ENCODE measurements around the gene TRIM43B.
"Not testable (repeated sequence)": the region's sequence is repeated elsewhere in the genome, so short reads cannot be mapped to it uniquely, and the experiment has no call there.

The TRIM43B gene

DNA sequence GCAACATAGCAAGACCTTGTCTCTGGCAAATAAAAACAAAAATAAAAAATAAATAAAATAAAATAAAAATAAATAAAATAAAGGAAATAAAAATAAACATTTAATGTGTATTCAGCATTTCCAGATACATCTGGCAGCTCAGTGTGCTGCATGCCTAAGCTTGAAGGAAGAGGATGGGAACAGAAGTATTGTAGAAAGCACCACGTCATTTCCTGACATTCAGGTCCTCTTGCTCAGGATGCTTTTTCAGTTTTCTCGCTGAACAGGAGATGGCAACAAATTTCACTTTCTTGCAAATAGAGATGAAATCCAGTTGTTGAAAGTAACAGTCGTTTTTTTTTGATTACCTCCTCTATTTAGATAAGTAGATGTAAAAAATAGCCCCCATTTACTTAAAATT is 21.3 kb downstream of the TRIM43B start:
- not testable (repeated sequence) for H3K9me3 ChIP-seq (ENCODE audit: control insufficient read depth, insufficient read depth, low read length); H3K36me3 ChIP-seq (ENCODE audit: insufficient read depth, low read length); H3K4me1 ChIP-seq (ENCODE audit: insufficient read depth, low read length); H3K9ac ChIP-seq (ENCODE audit: low read depth, low read length)

DNA sequence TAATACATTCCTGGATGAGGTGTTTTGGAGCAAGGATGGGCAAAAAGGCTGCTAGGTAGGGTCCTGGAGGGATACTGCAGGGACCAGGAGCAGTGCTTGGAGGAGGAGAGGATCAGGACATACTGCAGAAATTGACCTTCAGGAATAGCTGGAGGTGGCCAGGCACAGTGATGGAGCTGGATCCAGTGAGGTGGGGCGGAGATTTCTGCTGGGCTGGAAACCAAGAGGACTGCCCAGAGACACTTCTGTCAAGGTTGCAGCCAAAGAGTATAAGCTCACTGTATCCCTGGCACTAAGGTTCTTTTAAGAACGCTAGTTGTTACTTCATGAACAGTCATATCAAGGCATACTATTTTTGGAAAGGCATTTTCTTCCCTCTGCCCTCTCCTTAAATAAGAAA is 39.2 kb downstream of the TRIM43B start:
- H3K9ac ChIP-seq (ENCODE audit: low read depth, low read length): not testable (repeated sequence)

DNA sequence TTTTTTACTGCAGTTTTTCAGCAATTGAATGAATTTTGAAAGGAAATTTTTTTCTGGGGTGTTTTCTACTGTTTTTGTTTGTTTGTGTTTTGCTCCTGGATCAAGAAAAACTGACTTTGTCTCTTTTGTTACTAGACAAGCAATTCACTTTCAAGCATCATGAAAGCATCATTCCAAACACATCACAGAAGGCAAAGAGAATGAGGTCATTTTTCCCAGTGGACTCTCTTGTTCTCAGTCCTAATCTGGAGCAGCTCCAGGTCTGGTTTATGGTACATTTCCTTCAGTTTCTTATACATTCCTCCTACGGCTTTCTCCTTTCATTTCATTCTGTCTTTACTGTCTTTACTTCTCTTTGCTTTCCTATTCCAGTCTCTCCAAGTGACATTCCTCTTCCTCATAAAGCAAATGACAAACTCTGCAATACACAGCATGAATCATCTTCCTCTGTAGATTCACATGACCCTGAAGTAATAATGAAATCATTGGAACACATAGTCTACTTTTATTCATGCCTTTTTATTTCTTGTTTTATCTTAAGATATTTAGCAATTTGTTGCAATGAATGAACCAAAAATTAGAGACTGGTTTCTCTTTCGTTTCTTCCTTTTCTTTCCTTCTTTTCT is 42.0 kb downstream of the TRIM43B start:
- not testable (repeated sequence) for H3K9me3 ChIP-seq (ENCODE audit: control insufficient read depth, insufficient read depth, low read length); H3K4me1 ChIP-seq (ENCODE audit: insufficient read depth, low read length); H3K9ac ChIP-seq (ENCODE audit: low read depth, low read length); H3K36me3 ChIP-seq (ENCODE audit: insufficient read depth, low read length)

More for the DNA sequence above, 39.2 kb downstream of the TRIM43B start:
- H3K9me3 ChIP-seq (ENCODE audit: control insufficient read depth, insufficient read depth, low read length); H3K4me1 ChIP-seq (ENCODE audit: insufficient read depth, low read length); H3K36me3 ChIP-seq (ENCODE audit: insufficient read depth, low read length): not testable (repeated sequence)

DNA sequence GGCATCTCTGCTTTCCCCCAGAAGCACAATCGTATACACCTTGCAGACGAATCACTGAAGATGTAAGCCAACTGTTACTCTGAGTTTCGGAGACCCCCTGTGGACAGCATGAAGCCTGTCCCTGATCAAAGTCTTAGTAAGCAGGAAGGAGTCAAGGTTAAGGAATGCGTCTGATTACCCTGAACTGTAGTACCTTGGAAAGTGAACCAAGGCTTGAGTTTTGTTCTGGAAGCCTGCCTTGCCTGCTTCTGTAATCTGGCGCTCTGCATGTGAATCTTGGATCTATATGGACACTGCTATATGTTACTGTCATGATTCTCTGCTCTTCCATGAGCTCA is 48.7 kb downstream of the TRIM43B start:
- H3K9me3 ChIP-seq (ENCODE audit: control insufficient read depth, insufficient read depth, low read length); H3K9ac ChIP-seq (ENCODE audit: low read depth, low read length); H3K36me3 ChIP-seq (ENCODE audit: insufficient read depth, low read length); H3K4me1 ChIP-seq (ENCODE audit: insufficient read depth, low read length): not testable (repeated sequence)

DNA sequence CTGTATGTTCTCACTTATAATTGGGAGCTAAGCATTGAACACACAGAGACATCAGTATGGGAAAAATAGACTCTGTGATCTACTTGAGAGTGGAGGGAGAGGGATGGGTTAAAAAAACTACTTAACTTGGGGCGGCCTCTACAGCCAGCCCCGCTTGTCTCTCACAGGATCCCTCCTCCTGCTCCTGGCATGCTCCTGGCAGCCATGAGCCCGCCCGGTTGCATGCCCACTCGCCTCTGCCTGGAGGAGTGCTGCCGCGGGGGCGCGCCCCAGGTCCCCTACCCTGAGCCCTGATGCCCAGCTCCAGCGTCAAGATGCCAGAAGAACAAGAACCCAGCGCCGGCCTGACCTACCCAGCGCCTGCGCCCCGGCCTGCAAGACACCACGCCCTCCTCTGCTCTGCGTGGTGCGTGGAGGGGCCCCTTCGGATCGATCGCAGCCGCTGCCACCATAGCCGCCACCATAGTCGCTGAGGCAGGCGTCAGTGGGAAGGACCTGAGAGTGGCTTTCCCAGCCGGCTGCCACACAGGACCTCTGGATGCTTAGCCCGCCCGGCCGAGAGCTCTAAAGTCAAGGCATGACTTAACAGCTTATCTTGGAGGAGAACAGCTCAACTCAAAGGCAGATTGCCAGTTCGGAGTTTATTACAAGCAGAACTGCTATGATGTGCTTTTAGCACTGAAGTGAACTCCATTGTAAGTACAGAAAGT is 49.2 kb downstream of the TRIM43B start:
- not testable (repeated sequence) for H3K36me3 ChIP-seq (ENCODE audit: insufficient read depth, low read length)

DNA sequence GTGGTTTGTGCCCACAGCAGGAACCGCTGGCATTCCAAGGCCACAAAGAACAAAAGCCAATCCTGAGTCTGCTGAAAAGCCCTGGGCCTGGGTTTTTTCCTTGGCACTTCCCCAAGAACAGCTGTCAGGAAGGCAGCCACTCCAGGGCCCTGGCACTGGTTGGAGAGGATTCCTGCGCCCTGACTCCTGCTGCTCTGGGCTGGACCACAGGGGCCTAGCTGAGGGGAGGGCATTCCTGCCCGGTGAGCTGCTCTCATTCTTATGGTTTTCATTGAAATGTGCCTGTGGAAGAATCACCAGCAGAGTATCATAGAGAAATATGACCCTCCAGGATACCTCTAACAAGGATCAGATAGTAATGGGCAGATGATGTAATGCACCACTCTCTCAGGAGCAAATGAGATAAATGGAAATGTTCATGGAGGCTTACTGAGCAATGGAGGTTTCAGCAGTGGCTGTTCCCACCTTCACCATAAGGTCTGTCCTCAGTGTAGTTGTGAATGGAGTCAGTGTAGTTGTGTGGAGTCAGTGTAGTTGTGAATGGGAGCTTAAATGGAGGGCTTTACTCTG is 50.0 kb downstream of the TRIM43B start:
- H3K36me3 ChIP-seq (ENCODE audit: insufficient read depth, low read length); H3K9me3 ChIP-seq (ENCODE audit: control insufficient read depth, insufficient read depth, low read length); H3K4me1 ChIP-seq (ENCODE audit: insufficient read depth, low read length); H3K9ac ChIP-seq (ENCODE audit: low read depth, low read length): not testable (repeated sequence)

More for the DNA sequence above, 49.2 kb downstream of the TRIM43B start:
- not testable (repeated sequence) for H3K4me1 ChIP-seq (ENCODE audit: insufficient read depth, low read length); H3K9me3 ChIP-seq (ENCODE audit: control insufficient read depth, insufficient read depth, low read length); H3K9ac ChIP-seq (ENCODE audit: low read depth, low read length)

DNA sequence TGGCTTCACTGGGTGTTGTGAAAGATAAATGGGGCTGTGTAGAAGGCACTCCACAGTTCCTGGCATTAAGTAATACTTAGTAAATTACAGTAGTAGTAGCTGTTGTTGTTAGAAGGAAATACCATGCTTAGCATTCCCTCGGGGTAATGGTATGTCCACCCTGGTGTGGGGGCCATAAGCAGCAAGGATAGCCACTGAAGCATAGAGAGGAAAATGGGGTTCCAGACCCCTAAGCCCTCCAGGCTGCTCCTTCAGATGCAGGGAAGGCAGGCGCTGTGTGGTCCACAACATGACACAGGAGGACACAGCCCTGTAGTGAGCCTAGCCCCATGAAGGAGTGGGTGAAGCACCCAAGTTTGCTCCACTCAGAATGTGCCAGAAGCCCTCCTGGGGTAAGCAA is 50.6 kb downstream of the TRIM43B start:
- not testable (repeated sequence) for H3K9ac ChIP-seq (ENCODE audit: low read depth, low read length); H3K4me1 ChIP-seq (ENCODE audit: insufficient read depth, low read length); H3K36me3 ChIP-seq (ENCODE audit: insufficient read depth, low read length); H3K9me3 ChIP-seq (ENCODE audit: control insufficient read depth, insufficient read depth, low read length)

DNA sequence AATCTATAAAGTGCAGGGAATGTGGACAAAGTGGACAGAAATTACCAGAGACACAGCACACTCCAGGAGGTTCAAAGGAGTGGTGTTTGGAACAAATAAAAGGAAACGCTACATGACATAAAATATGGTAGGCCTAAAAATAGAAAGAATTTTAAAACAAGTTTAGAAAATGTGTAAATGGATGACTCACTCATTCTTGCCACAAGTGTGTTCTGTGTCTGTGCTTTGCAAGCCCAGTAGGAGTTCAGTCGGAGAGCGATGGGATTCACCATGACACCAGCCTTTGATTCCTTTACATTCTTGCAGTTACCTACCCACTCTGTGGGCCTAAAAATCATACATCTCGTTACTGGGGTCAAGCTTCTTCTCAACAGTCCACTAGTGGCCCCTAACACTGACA is 51.2 kb downstream of the TRIM43B start:
- H3K36me3 ChIP-seq (ENCODE audit: insufficient read depth, low read length); H3K9me3 ChIP-seq (ENCODE audit: control insufficient read depth, insufficient read depth, low read length); H3K9ac ChIP-seq (ENCODE audit: low read depth, low read length); H3K4me1 ChIP-seq (ENCODE audit: insufficient read depth, low read length): not testable (repeated sequence)

DNA sequence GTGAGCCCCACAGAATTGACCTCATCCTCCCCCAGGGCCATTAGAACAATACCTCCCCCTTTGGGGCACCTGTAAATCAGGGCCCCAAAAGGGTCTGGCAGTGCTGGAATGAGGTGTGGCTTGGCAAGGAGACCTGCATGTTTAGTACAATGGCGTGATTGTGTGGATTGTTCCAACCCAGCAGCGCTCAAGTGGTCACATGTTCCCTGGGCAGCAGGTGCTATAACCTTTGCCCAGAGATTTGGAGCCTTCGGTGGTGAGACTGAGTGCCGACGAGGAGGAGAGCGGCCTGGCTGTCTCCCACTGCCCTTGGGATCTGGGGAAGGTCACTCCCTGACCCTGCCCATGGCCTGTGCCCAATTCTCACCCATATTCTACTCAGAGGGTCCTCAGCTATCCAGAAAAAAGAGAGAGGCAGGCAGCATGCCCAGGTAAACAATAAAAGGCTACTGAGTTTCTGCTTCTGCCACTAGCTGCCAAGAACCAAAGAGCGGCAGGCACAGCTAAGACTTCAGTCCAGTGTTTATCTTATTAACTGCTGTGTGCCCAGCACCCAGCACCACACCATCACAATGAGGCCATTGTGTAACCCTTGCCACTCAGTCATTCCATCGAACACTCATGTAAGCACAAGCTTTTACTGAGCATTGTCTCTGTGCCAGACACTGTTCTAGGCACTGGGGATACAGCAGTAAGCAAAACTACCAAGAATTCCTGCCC is 54.6 kb downstream of the TRIM43B start:
- H3K36me3 ChIP-seq (ENCODE audit: insufficient read depth, low read length); H3K4me1 ChIP-seq (ENCODE audit: insufficient read depth, low read length): not testable (repeated sequence)

DNA sequence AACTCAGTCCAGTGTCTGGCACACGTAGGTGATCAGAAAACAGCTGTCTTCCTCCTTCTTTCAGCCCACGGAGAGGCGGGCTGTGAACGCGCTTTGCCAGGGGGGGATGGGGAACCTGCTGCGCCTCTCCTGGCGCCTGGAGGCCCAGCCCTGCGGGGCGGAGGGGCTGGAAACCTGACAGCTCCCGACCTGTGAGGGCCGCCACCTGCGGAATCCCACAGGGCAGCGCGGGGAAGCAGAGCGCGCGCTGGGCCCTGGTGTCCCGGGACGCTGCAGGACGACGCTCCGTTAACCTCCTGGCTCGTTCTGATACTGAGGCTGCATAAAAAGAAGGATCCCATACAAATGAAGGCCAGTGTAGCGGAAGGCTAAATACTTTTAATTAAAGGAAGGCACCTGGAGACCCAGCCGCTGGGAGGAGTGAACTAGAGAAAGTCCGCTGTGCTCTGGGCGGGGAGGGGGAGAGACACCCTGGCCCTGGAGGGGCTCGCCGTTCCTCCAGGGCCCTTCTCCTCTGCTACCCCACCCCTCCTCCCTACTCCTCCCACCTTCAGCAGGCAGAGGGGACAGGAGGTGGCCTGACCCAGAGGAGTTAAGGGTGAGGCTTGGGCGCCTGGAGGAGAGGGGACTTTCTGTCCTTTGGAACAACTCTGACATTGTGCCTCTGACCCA is 57.2 kb downstream of the TRIM43B start:
- H3K36me3 ChIP-seq (ENCODE audit: insufficient read depth, low read length): not testable (repeated sequence)

More for the DNA sequence above, 54.6 kb downstream of the TRIM43B start:
- not testable (repeated sequence) for H3K9me3 ChIP-seq (ENCODE audit: control insufficient read depth, insufficient read depth, low read length); H3K9ac ChIP-seq (ENCODE audit: low read depth, low read length)

More for the DNA sequence above, 57.2 kb downstream of the TRIM43B start:
- H3K9ac ChIP-seq (ENCODE audit: low read depth, low read length); H3K9me3 ChIP-seq (ENCODE audit: control insufficient read depth, insufficient read depth, low read length); H3K4me1 ChIP-seq (ENCODE audit: insufficient read depth, low read length): not testable (repeated sequence)
